ENCODE measurements around the gene LRRC43. TPM values are rescaled to one million over a fixed set of nuclear protein-coding genes. Genes with fewer than 3 reads are reported as not detected.
A peak's percentile ranks its signal among the peaks of the same experiment; 100 is the strongest.

Gene LRRC43
- not detected for total RNA-seq

- no peaks in the 10 kb centered on the region for H3K9me3 Mint-ChIP-seq (ENCODE audit: insufficient read depth)
- CTCF ChIA-PET, result interaction anchor here (0.7 kb wide), 1 partner anchor 29 kb away, joined by 3 read pairs; no protein-coding TSS in a partner anchor
- POLR2A ChIA-PET, result no interaction called here
- peak; percentile 87 for ATAC-seq
- peaks cover 24% of the 10 kb centered on the region for H3K4me1 Mint-ChIP-seq (ENCODE audit: low read depth)
- H3K4me3 Mint-ChIP-seq, result peak within 1 kb of the TSS; percentile 68
- H3K36me3 Mint-ChIP-seq (ENCODE audit: low read depth), result no peaks in the 10 kb centered on the region
- no peak within 1 kb of the TSS for H3K27ac Mint-ChIP-seq
- peaks cover 11% of the 10 kb centered on the region for H3K27me3 Mint-ChIP-seq (ENCODE audit: low read depth)
- DNase-seq, result peak; percentile 55
Observed at GRCh38 chr12:122182887-122183587, at the start of gene LRRC43. Gene LRRC43 (plus strand): TSS chr12:122183123. CDS start chr12:122183145, 22 bp downstream.

- Mint-ChIP-seq H3K27me3 (ENCODE audit: low read depth) (no peaks in the 10 kb centered on the region), H3K36me3 (ENCODE audit: low read depth) (peaks cover 31% of the 10 kb centered on the region), H3K9me3 (ENCODE audit: insufficient read depth) (no peaks in the 10 kb centered on the region), H3K27ac (no peak overlapping the region), H3K4me1 (ENCODE audit: low read depth) (peaks cover 3% of the 10 kb centered on the region), H3K4me3 (no peak overlapping the region)
- ATAC-seq, result no peak
- ChIA-PET CTCF (interaction anchor here (0.8 to 1.4 kb wide), 4 partner anchors 10 to 79 kb away, joined by 3 to 11 read pairs (median 4); no protein-coding TSS in a partner anchor), POLR2A (no interaction called here)
- DNase-seq, result no peak
Observed at GRCh38 chr12:122133192-122133950, 49.6 kb upstream of the LRRC43 start.

- Mint-ChIP-seq H3K9me3 (ENCODE audit: insufficient read depth) (no peaks in the 10 kb centered on the region), H3K4me1 (ENCODE audit: low read depth) (peaks cover 3% of the 10 kb centered on the region), H3K4me3 (no peak overlapping the region), H3K36me3 (ENCODE audit: low read depth) (peaks cover 24% of the 10 kb centered on the region), H3K27me3 (ENCODE audit: low read depth) (no peaks in the 10 kb centered on the region), H3K27ac (no peak overlapping the region)
- ATAC-seq (no peak), DNase-seq (no peak)
- ChIA-PET POLR2A (no interaction called here), CTCF (interaction anchor here (1.2 kb wide), 1 partner anchor 55 kb away, joined by 4 read pairs; no protein-coding TSS in a partner anchor)
Observed at GRCh38 chr12:122135437-122136031, 47.4 kb upstream of the LRRC43 start.

DNA sequence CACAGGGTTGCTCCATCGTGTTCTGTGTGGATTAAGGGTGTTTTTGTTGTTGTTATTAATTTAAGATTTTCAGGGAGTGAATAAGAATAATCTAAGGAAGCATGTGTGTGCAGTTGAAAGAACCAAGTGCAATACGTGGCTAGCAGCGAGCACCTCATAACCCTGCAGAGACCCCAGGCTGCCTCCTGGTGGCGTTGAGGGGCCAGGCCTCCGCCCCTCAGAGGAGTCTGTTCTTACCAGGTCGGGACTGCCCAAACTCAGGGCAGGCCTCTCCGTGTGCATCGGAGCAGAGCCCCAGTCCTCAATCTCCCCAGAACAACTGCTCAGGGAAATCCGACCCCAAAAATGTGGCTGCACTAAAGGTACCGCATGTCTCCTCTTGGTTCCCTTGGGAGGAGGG, 45.7 kb upstream of the LRRC43 start:
- H3K36me3 Mint-ChIP-seq (ENCODE audit: low read depth), result peaks cover 20% of the 10 kb centered on the region
- no peak overlapping the region for H3K4me3 Mint-ChIP-seq
- H3K27me3 Mint-ChIP-seq (ENCODE audit: low read depth), result no peaks in the 10 kb centered on the region
- no peaks in the 10 kb centered on the region for H3K9me3 Mint-ChIP-seq (ENCODE audit: insufficient read depth)
- no peak overlapping the region for H3K27ac Mint-ChIP-seq
- POLR2A ChIA-PET, result no interaction called here
- peaks cover 3% of the 10 kb centered on the region for H3K4me1 Mint-ChIP-seq (ENCODE audit: low read depth)
- CTCF ChIA-PET, result no interaction called here
- no peak for ATAC-seq
- no peak for DNase-seq

DNA sequence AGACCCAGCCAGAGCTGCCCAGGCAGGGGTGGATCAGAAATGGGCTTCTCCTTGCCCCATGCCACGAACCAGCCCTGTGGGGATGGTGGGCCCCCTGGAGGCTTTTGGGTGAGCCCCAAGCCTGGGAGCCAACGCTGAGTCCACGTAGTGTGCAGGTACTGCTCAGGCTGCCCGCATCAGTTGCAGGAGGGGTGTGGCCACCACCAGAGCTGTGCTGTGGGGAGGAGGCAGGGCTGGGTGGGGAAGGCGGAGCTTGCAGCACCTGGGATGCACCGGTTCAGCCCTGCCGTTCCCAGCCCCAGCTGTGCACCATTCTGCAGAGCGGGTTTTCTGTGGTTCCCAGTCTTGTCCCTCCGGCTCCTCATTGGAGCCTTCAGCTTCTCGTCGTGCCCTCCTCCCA, 45.2 kb upstream of the LRRC43 start:
- no peaks in the 10 kb centered on the region for H3K27me3 Mint-ChIP-seq (ENCODE audit: low read depth)
- peaks cover 3% of the 10 kb centered on the region for H3K4me1 Mint-ChIP-seq (ENCODE audit: low read depth)
- peaks cover 21% of the 10 kb centered on the region for H3K36me3 Mint-ChIP-seq (ENCODE audit: low read depth)
- no peak overlapping the region for H3K4me3 Mint-ChIP-seq
- no peaks in the 10 kb centered on the region for H3K9me3 Mint-ChIP-seq (ENCODE audit: insufficient read depth)
- ChIA-PET POLR2A (no interaction called here), CTCF (interaction anchor here (0.9 to 1.0 kb wide), 2 partner anchors 14 to 83 kb away, joined by 3 to 5 read pairs; no protein-coding TSS in a partner anchor)
- ATAC-seq (peak; percentile 46), DNase-seq (no peak)
- H3K27ac Mint-ChIP-seq, result no peak overlapping the region

GRCh38 chr12:122138181-122138580, 44.7 kb upstream of the LRRC43 start:
- ATAC-seq (no peak), DNase-seq (no peak)
- Mint-ChIP-seq H3K4me1 (ENCODE audit: low read depth) (peaks cover 3% of the 10 kb centered on the region), H3K9me3 (ENCODE audit: insufficient read depth) (no peaks in the 10 kb centered on the region), H3K27ac (no peak overlapping the region), H3K36me3 (ENCODE audit: low read depth) (peaks cover 17% of the 10 kb centered on the region), H3K27me3 (ENCODE audit: low read depth) (no peaks in the 10 kb centered on the region), H3K4me3 (no peak overlapping the region)
- CTCF ChIA-PET, result interaction anchor here (0.9 to 1.0 kb wide), 2 partner anchors 15 to 84 kb away, joined by 3 to 5 read pairs; no protein-coding TSS in a partner anchor
- POLR2A ChIA-PET, result no interaction called here

GRCh38 chr12:122138616-122139015, 44.3 kb upstream of the LRRC43 start:
- Mint-ChIP-seq H3K4me3 (no peak overlapping the region), H3K4me1 (ENCODE audit: low read depth) (peaks cover 3% of the 10 kb centered on the region), H3K27me3 (ENCODE audit: low read depth) (no peaks in the 10 kb centered on the region), H3K36me3 (ENCODE audit: low read depth) (peaks cover 12% of the 10 kb centered on the region), H3K27ac (no peak overlapping the region), H3K9me3 (ENCODE audit: insufficient read depth) (no peaks in the 10 kb centered on the region)
- ChIA-PET POLR2A (no interaction called here), CTCF (interaction anchor here (0.9 to 1.0 kb wide), 2 partner anchors 15 to 84 kb away, joined by 3 to 5 read pairs; no protein-coding TSS in a partner anchor)
- DNase-seq (no peak), ATAC-seq (no peak)

DNA sequence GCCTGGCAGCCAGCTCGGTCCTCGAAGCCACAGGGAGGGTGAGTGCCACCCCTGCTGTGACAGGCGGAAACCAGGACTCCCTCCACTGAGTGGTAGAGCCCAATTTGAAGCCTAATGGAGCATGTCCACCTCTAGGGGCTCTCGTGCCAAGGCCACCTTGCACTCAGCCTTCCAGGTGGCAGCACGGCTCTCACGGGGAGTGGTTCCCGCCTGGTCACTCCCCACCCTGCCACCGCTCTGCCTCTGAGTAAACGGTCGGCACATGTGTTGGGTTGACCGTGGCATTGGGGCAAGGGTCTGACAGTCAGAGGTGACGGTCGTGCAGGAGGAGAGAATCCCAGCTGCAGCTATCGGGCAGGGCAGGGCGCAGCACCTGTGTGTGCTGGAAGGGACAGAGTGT, 43.7 kb upstream of the LRRC43 start:
- Mint-ChIP-seq H3K27ac (no peak overlapping the region), H3K4me1 (ENCODE audit: low read depth) (peaks cover 3% of the 10 kb centered on the region), H3K36me3 (ENCODE audit: low read depth) (peaks cover 7% of the 10 kb centered on the region), H3K9me3 (ENCODE audit: insufficient read depth) (no peaks in the 10 kb centered on the region), H3K4me3 (no peak overlapping the region), H3K27me3 (ENCODE audit: low read depth) (no peaks in the 10 kb centered on the region)
- ATAC-seq (no peak), DNase-seq (no peak)
- ChIA-PET POLR2A (no interaction called here), CTCF (no interaction called here)

DNA sequence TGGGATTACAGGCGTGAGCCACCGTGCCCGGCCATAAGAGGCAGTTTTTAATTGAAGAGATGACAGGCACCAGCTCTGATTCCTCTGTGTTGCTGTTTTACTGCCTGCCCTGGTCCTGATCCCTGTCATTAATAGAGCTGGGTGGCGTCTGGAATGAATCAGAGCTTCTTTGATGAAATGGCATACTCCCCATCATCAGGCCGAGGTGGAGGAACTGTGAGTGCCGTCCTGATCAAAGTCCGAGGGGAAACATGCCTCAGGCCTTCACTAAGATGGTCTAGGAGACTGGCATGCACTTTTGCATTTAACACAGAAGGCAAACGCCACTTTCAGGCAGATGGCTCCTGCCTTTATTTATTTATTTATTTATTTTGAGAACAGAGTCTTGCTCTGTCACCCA, 43.0 kb upstream of the LRRC43 start:
- Mint-ChIP-seq H3K9me3 (ENCODE audit: insufficient read depth) (no peaks in the 10 kb centered on the region), H3K4me3 (no peak overlapping the region), H3K27me3 (ENCODE audit: low read depth) (no peaks in the 10 kb centered on the region), H3K27ac (no peak overlapping the region), H3K4me1 (ENCODE audit: low read depth) (peaks cover under 1% of the 10 kb centered on the region), H3K36me3 (ENCODE audit: low read depth) (peaks cover 7% of the 10 kb centered on the region)
- ChIA-PET CTCF (no interaction called here), POLR2A (no interaction called here)
- DNase-seq (no peak), ATAC-seq (no peak)

GRCh38 chr12:122140467-122141257, 42.3 kb upstream of the LRRC43 start:
- DNase-seq, result no peak
- H3K4me1 Mint-ChIP-seq (ENCODE audit: low read depth), result no peaks in the 10 kb centered on the region
- H3K27ac Mint-ChIP-seq, result peak overlapping the region; percentile 49
- H3K27me3 Mint-ChIP-seq (ENCODE audit: low read depth), result no peaks in the 10 kb centered on the region
- CTCF ChIA-PET, result no interaction called here
- H3K9me3 Mint-ChIP-seq (ENCODE audit: insufficient read depth), result no peaks in the 10 kb centered on the region
- POLR2A ChIA-PET, result no interaction called here
- no peak for ATAC-seq
- H3K36me3 Mint-ChIP-seq (ENCODE audit: low read depth), result peaks cover 7% of the 10 kb centered on the region
- H3K4me3 Mint-ChIP-seq, result no peak overlapping the region

GRCh38 chr12:122141911-122142725, 40.8 kb upstream of the LRRC43 start:
- Mint-ChIP-seq H3K9me3 (ENCODE audit: insufficient read depth) (no peaks in the 10 kb centered on the region), H3K27ac (no peak overlapping the region), H3K4me1 (ENCODE audit: low read depth) (no peaks in the 10 kb centered on the region), H3K27me3 (ENCODE audit: low read depth) (no peaks in the 10 kb centered on the region), H3K4me3 (no peak overlapping the region), H3K36me3 (ENCODE audit: low read depth) (peaks cover 7% of the 10 kb centered on the region)
- CTCF ChIA-PET, result no interaction called here
- no peak for ATAC-seq
- DNase-seq, result no peak
- POLR2A ChIA-PET, result no interaction called here

All from activated CD8-positive, alpha-beta T cell treated with anti-CD3 and anti-CD28 coated beads, Interleukin-2, amount 10 ng/mL, durations not matched to agents 7 days and 5 days (primary cell).